WTC11 (cell line): ENCODE results near the gene MFSD12. TPM values are rescaled to one million over a fixed set of nuclear protein-coding genes. Genes with fewer than 3 reads are reported as not detected.

ENCODE experiments used
- ATAC-seq: fragments of 200-7000 bp; cut with Tn5 transposase; 2 replicates; pipeline ENCODE4 v1.10.0; 2021; ENCODE audit warnings: mild to moderate bottlenecking, moderate library complexity
- CTCF ChIA-PET: fragments of 300-600 bp; sonication (Branson Sonifier 250); formaldehyde crosslinking; loops from one replicate; lab custom pipeline; 2021; ENCODE audit warnings: antibody characterized with exemption; lab: Charles Lee
- POLR2A ChIA-PET: fragments of 350-600 bp; sonication (Branson Sonifier 250); formaldehyde crosslinking; loops from one replicate; lab custom pipeline; 2021; ENCODE audit warnings: antibody characterized with exemption; lab: Charles Lee
- DNase-seq: peaks from one replicate; pipeline ENCODE4 v3.0.0; 2021; ENCODE audit warnings: low spot score
- H3K27ac Mint-ChIP-seq: 2 replicates; pipeline ENCODE4 v1.8.0; 2021; ENCODE audit warnings: mixed read lengths
- H3K27me3 Mint-ChIP-seq: 2 replicates; pipeline ENCODE4 v1.8.0; 2021; ENCODE audit warnings: low read depth, mild to moderate bottlenecking, moderate library complexity, mixed read lengths
- H3K36me3 Mint-ChIP-seq: 2 replicates; pipeline ENCODE4 v1.8.0; 2021; ENCODE audit warnings: mixed read lengths
- H3K4me1 Mint-ChIP-seq: 2 replicates; pipeline ENCODE4 v1.8.0; 2022; ENCODE audit warnings: mixed read lengths
- H3K4me3 Mint-ChIP-seq: 2 replicates; pipeline ENCODE4 v1.8.0; 2021; ENCODE audit warnings: mild to moderate bottlenecking, moderate library complexity, mixed read lengths
- H3K9me3 Mint-ChIP-seq: 2 replicates; pipeline ENCODE4 v1.8.0; 2021; ENCODE audit warnings: mixed read lengths
- ESRRA ChIP-seq: sonication (generic); formaldehyde crosslinking; IDR thresholded peaks from 2 replicates; pipeline ENCODE4 v1.8.1; 2022; ENCODE audit warnings: mild to moderate bottlenecking, missing genetic modification reagents, borderline replicate concordance
- ETV6 ChIP-seq: sonication (generic); formaldehyde crosslinking; IDR thresholded peaks from 2 replicates; pipeline ENCODE4 v1.8.1; 2022; ENCODE audit warnings: mild to moderate bottlenecking, missing genetic modification reagents
- NR2C2 ChIP-seq: sonication (generic); formaldehyde crosslinking; IDR thresholded peaks from 2 replicates; pipeline ENCODE4 v1.8.0; 2022; ENCODE audit warnings: mild to moderate bottlenecking, missing genetic modification reagents
- PRDM15 ChIP-seq: sonication (generic); formaldehyde crosslinking; IDR thresholded peaks from 2 replicates; pipeline ENCODE4 v1.8.0; 2022; ENCODE audit warnings: missing genetic modification reagents
- PRRX2 ChIP-seq: fragments of 250-450 bp; sonication (Bioruptor Pico); IDR thresholded peaks from 2 replicates; pipeline ENCODE4 v1.8.0; 2021; ENCODE audit warnings: mild to moderate bottlenecking
- SMAD4 ChIP-seq: sonication (generic); formaldehyde crosslinking; IDR thresholded peaks from 2 replicates; pipeline ENCODE4 v1.8.0; 2022; ENCODE audit warnings: mild to moderate bottlenecking, missing genetic modification reagents
- ZNF232 ChIP-seq: sonication (generic); formaldehyde crosslinking; IDR thresholded peaks from 2 replicates; pipeline ENCODE4 v1.8.0; 2022; ENCODE audit warnings: mild to moderate bottlenecking, missing genetic modification reagents
- ZNF317 ChIP-seq: sonication (generic); formaldehyde crosslinking; IDR thresholded peaks from 2 replicates; pipeline ENCODE4 v1.8.1; 2023; ENCODE audit warnings: low read depth, mild to moderate bottlenecking, moderate library complexity, missing genetic modification reagents, borderline replicate concordance
- total RNA-seq: library from RNA; stranded (reverse); gene quantifications from 3 replicates; pipeline ENCODE4 v1.2.3, GENCODE V29; 2021
- TF ChIP-seq, protein P1 (sequence below): sonication (generic); formaldehyde crosslinking; conservative IDR thresholded peaks from 2 replicates; pipeline ENCODE4 v1.8.1; 2022; ENCODE audit warnings: mild to moderate bottlenecking, missing genetic modification reagents
- TF ChIP-seq, protein P2 (sequence below): sonication (generic); formaldehyde crosslinking; IDR thresholded peaks from 2 replicates; pipeline ENCODE4 v1.8.1; 2022; ENCODE audit warnings: mild to moderate bottlenecking, moderate library complexity, missing genetic modification reagents
- TF ChIP-seq, protein P3 (sequence below): sonication (generic); formaldehyde crosslinking; IDR thresholded peaks from 2 replicates; pipeline ENCODE4 v1.8.1; 2022; ENCODE audit warnings: mild to moderate bottlenecking, missing genetic modification reagents, moderate library complexity, borderline replicate concordance
- TF ChIP-seq, protein P4 (sequence below): sonication (generic); formaldehyde crosslinking; conservative IDR thresholded peaks from 2 replicates; pipeline ENCODE4 v1.8.1; 2023; ENCODE audit warnings: mild to moderate bottlenecking, low read depth, missing genetic modification reagents, moderate library complexity
- TF ChIP-seq, protein P5 (sequence below): sonication (generic); formaldehyde crosslinking; IDR thresholded peaks from 2 replicates; pipeline ENCODE4 v1.8.0; 2022; ENCODE audit warnings: mild to moderate bottlenecking, missing genetic modification reagents
- TF ChIP-seq, protein P6 (sequence below): sonication (generic); formaldehyde crosslinking; IDR thresholded peaks from 2 replicates; pipeline ENCODE4 v1.8.1; 2023; ENCODE audit warnings: mild to moderate bottlenecking, moderate library complexity, missing genetic modification reagents

MFSD12 gene
- total RNA-seq, 1 experiment from 2014 or later: 59.9 TPM

GRCh38 chr19:3512562-3513228, 44.7 kb downstream of the MFSD12 start:
- peaks cover 27% of the 10 kb centered on the region for H3K4me1 Mint-ChIP-seq
- H3K4me3 Mint-ChIP-seq: no peak overlapping the region
- ATAC-seq: no peak
- H3K9me3 Mint-ChIP-seq: no peaks in the 10 kb centered on the region
- peaks cover 12% of the 10 kb centered on the region; the same call in 1 of the 2 replicates for H3K36me3 Mint-ChIP-seq
- POLR2A ChIA-PET: interaction anchor here (0.6 to 1.0 kb wide), 2 partner anchors 39 to 64 kb away, joined by 3 to 9 read pairs; no protein-coding TSS in a partner anchor
- CTCF ChIA-PET: interaction anchor here (0.6 to 1.8 kb wide), 5 partner anchors 12 to 65 kb away, joined by 3 to 6 read pairs (median 3); partner anchors contain the start of gene DOHH
- no peak for TF ChIP-seq ZNF317
- no peak for TF ChIP-seq PRDM15 (CRISPR knock-in tag)
- no peak for TF ChIP-seq NR2C2
- no peak for TF ChIP-seq ZNF232 (CRISPR knock-in tag)
- TF ChIP-seq, protein P1, sequence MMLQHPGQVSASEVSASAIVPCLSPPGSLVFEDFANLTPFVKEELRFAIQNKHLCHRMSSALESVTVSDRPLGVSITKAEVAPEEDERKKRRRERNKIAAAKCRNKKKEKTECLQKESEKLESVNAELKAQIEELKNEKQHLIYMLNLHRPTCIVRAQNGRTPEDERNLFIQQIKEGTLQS (CRISPR knock-in tag): no peak
- TF ChIP-seq, protein P2, sequence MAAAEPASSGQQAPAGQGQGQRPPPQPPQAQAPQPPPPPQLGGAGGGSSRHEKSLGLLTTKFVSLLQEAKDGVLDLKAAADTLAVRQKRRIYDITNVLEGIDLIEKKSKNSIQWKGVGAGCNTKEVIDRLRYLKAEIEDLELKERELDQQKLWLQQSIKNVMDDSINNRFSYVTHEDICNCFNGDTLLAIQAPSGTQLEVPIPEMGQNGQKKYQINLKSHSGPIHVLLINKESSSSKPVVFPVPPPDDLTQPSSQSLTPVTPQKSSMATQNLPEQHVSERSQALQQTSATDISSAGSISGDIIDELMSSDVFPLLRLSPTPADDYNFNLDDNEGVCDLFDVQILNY (CRISPR knock-in tag): no peak
- TF ChIP-seq PRRX2 (CRISPR knock-in tag): no peak
- TF ChIP-seq, protein P3, sequence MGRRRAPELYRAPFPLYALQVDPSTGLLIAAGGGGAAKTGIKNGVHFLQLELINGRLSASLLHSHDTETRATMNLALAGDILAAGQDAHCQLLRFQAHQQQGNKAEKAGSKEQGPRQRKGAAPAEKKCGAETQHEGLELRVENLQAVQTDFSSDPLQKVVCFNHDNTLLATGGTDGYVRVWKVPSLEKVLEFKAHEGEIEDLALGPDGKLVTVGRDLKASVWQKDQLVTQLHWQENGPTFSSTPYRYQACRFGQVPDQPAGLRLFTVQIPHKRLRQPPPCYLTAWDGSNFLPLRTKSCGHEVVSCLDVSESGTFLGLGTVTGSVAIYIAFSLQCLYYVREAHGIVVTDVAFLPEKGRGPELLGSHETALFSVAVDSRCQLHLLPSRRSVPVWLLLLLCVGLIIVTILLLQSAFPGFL (CRISPR knock-in tag): no peak
- no peak for TF ChIP-seq ETV6 (CRISPR knock-in tag)
- TF ChIP-seq, protein P4, sequence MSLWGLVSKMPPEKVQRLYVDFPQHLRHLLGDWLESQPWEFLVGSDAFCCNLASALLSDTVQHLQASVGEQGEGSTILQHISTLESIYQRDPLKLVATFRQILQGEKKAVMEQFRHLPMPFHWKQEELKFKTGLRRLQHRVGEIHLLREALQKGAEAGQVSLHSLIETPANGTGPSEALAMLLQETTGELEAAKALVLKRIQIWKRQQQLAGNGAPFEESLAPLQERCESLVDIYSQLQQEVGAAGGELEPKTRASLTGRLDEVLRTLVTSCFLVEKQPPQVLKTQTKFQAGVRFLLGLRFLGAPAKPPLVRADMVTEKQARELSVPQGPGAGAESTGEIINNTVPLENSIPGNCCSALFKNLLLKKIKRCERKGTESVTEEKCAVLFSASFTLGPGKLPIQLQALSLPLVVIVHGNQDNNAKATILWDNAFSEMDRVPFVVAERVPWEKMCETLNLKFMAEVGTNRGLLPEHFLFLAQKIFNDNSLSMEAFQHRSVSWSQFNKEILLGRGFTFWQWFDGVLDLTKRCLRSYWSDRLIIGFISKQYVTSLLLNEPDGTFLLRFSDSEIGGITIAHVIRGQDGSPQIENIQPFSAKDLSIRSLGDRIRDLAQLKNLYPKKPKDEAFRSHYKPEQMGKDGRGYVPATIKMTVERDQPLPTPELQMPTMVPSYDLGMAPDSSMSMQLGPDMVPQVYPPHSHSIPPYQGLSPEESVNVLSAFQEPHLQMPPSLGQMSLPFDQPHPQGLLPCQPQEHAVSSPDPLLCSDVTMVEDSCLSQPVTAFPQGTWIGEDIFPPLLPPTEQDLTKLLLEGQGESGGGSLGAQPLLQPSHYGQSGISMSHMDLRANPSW (CRISPR knock-in tag): no peak
- TF ChIP-seq, protein P5, sequence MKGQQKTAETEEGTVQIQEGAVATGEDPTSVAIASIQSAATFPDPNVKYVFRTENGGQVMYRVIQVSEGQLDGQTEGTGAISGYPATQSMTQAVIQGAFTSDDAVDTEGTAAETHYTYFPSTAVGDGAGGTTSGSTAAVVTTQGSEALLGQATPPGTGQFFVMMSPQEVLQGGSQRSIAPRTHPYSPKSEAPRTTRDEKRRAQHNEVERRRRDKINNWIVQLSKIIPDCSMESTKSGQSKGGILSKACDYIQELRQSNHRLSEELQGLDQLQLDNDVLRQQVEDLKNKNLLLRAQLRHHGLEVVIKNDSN (CRISPR knock-in tag): no peak
- no peak for TF ChIP-seq SMAD4
- TF ChIP-seq, all 79 proteins: peak for 0
- 0 out of 2 replicates have a peak overlapping the region, but pooled peaks have one; percentile 32 for H3K27ac Mint-ChIP-seq
- H3K27me3 Mint-ChIP-seq: no peaks in the 10 kb centered on the region; the same call in 1 of the 2 replicates
- no peak for DNase-seq

GRCh38 chr19:3511506-3512251, 45.7 kb downstream of the MFSD12 start:
- Mint-ChIP-seq H3K36me3 (peaks cover 12% of the 10 kb centered on the region; the same call in 1 of the 2 replicates), H3K27me3 (no peaks in the 10 kb centered on the region; the same call in 1 of the 2 replicates), H3K4me3 (no peak overlapping the region), H3K9me3 (no peaks in the 10 kb centered on the region), H3K4me1 (peaks cover 28% of the 10 kb centered on the region), H3K27ac (no peak overlapping the region)
- POLR2A ChIA-PET: no interaction called here
- TF ChIP-seq, protein P6, sequence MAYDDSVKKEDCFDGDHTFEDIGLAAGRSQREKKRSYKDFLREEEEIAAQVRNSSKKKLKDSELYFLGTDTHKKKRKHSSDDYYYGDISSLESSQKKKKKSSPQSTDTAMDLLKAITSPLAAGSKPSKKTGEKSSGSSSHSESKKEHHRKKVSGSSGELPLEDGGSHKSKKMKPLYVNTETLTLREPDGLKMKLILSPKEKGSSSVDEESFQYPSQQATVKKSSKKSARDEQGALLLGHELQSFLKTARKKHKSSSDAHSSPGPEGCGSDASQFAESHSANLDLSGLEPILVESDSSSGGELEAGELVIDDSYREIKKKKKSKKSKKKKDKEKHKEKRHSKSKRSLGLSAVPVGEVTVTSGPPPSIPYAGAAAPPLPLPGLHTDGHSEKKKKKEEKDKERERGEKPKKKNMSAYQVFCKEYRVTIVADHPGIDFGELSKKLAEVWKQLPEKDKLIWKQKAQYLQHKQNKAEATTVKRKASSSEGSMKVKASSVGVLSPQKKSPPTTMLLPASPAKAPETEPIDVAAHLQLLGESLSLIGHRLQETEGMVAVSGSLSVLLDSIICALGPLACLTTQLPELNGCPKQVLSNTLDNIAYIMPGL (CRISPR knock-in tag): no peak
- no peak for TF ChIP-seq ESRRA (CRISPR knock-in tag)
- no peak for ATAC-seq
- CTCF ChIA-PET: interaction anchor here (1.6 kb wide), 1 partner anchor 33 kb away, joined by 3 read pairs; no protein-coding TSS in a partner anchor
- no peak for DNase-seq
